Dermis microvascular lymphatic vessel endothelial cell (primary cell): Measurements from ENCODE around the gene MRPS5. TPM values are rescaled to one million over a fixed set of nuclear protein-coding genes. Genes with fewer than 3 reads are reported as not detected.

Experiments used
- total RNA-seq: library from RNA; depleted of rRNA; stranded (reverse); fragments of >200 nt; gene quantifications from 2 replicates; pipeline ENCODE4 v1.2.1, GENCODE V29; 2014

Gene MRPS5
- total RNA-seq, 1 donor from 2014 or later: 36.3 TPM

Other genes starting within 250 kb of the MRPS5 start
- not detected in 2 replicates for gene MAL, start 96.1 kb downstream of the MRPS5 start, total RNA-seq
- 6.3 and 9.1 TPM in 2 replicates for gene ZNF514, start 38.0 kb upstream of the MRPS5 start, total RNA-seq
- 5.3 and 8.1 TPM in 2 replicates for gene ZNF2, start 44.0 kb upstream of the MRPS5 start, total RNA-seq
- 3.6 and 4.9 TPM in 2 replicates for gene ZNF892, start 85.7 kb upstream of the MRPS5 start, total RNA-seq
- under 0.01 and 0.13 TPM in 2 replicates for gene PROM2, start 152.6 kb upstream of the MRPS5 start, total RNA-seq
- 0.13 TPM in 2 replicates for gene KCNIP3, start 175.5 kb upstream of the MRPS5 start, total RNA-seq